ENCODE results near the gene ZFYVE26. TPM values are rescaled to one million over a fixed set of nuclear protein-coding genes. Genes with fewer than 3 reads are reported as not detected.
"Not testable (repeated sequence)": the region's sequence is repeated elsewhere in the genome, so short reads cannot be mapped to it uniquely, and the experiment has no call there.

The ZFYVE26 gene
- total and polyA plus RNA-seq, 2 donors = 6.2 to 7.8 TPM

GRCh38 chr14:67729072-67729885, 87.1 kb downstream of the ZFYVE26 start:
- Histone ChIP-seq H3K36me3 (ENCODE audit: control insufficient read depth in 2 of 2, insufficient read depth in 2 of 2, low read length in 1 of 2) (no peaks in the 10 kb centered on the region), H3K9me3 (ENCODE audit: control insufficient read depth in 2 of 2, insufficient read depth in 1 of 2, low read length in 1 of 2) (no peaks in the 10 kb centered on the region), H3K27me3 (ENCODE audit: control insufficient read depth in 2 of 2, insufficient read depth in 1 of 2, low read length in 1 of 2) (peaks cover 0 to 7% of the 10 kb centered on the region in 2 donors), H3K4me1 (ENCODE audit: control insufficient read depth in 2 of 2, insufficient read depth in 2 of 2, low read length in 2 of 2) (no peaks in the 10 kb centered on the region), H3K4me3 (ENCODE audit: low read length in 2 of 2) (no peak overlapping the region), H3K27ac (ENCODE audit: low read depth in 1 of 2, low read length in 1 of 2) (no peak overlapping the region)
- DNase-seq (ENCODE audit: low read depth in 6 of 9, low spot score in 9 of 9) = no peak
- 90% methylated on average over 21 of the region's 21 CpGs for WGBS

- DNase-seq (ENCODE audit: low read depth in 6 of 9, low spot score in 9 of 9) = no peak
- H3K27me3 ChIP-seq (ENCODE audit: control insufficient read depth in 2 of 2, insufficient read depth in 1 of 2, low read length in 1 of 2) = peaks cover 0 to 8% of the 10 kb centered on the region in 2 donors
- no peaks in the 10 kb centered on the region for H3K36me3 ChIP-seq (ENCODE audit: control insufficient read depth in 2 of 2, insufficient read depth in 2 of 2, low read length in 1 of 2)
- no peak overlapping the region for H3K4me3 ChIP-seq (ENCODE audit: low read length in 2 of 2)
- H3K27ac ChIP-seq (ENCODE audit: low read depth in 1 of 2, low read length in 1 of 2) = no peak overlapping the region
- H3K4me1 ChIP-seq (ENCODE audit: control insufficient read depth in 2 of 2, insufficient read depth in 2 of 2, low read length in 2 of 2) = no peaks in the 10 kb centered on the region
- H3K9me3 ChIP-seq (ENCODE audit: control insufficient read depth in 2 of 2, insufficient read depth in 1 of 2, low read length in 1 of 2) = no peaks in the 10 kb centered on the region
Observed at GRCh38 chr14:67728258-67728657, 88.1 kb downstream of the ZFYVE26 start.

GRCh38 chr14:67727361-67727760, 89.0 kb downstream of the ZFYVE26 start:
- no peak overlapping the region for H3K27ac ChIP-seq (ENCODE audit: low read depth in 1 of 2, low read length in 1 of 2)
- no peaks in the 10 kb centered on the region for H3K36me3 ChIP-seq (ENCODE audit: control insufficient read depth in 2 of 2, insufficient read depth in 2 of 2, low read length in 1 of 2)
- no peaks in the 10 kb centered on the region for H3K4me1 ChIP-seq (ENCODE audit: control insufficient read depth in 2 of 2, insufficient read depth in 2 of 2, low read length in 2 of 2)
- 98% methylated on average over 7 of the region's 7 CpGs for WGBS
- no peaks in the 10 kb centered on the region for H3K9me3 ChIP-seq (ENCODE audit: control insufficient read depth in 2 of 2, insufficient read depth in 1 of 2, low read length in 1 of 2)
- peaks cover 0 to 15% of the 10 kb centered on the region in 2 donors for H3K27me3 ChIP-seq (ENCODE audit: control insufficient read depth in 2 of 2, insufficient read depth in 1 of 2, low read length in 1 of 2)
- H3K4me3 ChIP-seq (ENCODE audit: low read length in 2 of 2) = no peak overlapping the region
- no peak for DNase-seq (ENCODE audit: low read depth in 6 of 9, low spot score in 9 of 9)

GRCh38 chr14:67725171-67725570, 91.2 kb downstream of the ZFYVE26 start:
- no peak overlapping the region for H3K4me3 ChIP-seq (ENCODE audit: low read length in 2 of 2)
- H3K36me3 ChIP-seq (ENCODE audit: control insufficient read depth in 2 of 2, insufficient read depth in 2 of 2, low read length in 1 of 2) = no peaks in the 10 kb centered on the region
- no peaks in the 10 kb centered on the region for H3K4me1 ChIP-seq (ENCODE audit: control insufficient read depth in 2 of 2, insufficient read depth in 2 of 2, low read length in 2 of 2)
- peaks cover 0 to 18% of the 10 kb centered on the region in 2 donors for H3K27me3 ChIP-seq (ENCODE audit: control insufficient read depth in 2 of 2, insufficient read depth in 1 of 2, low read length in 1 of 2)
- H3K27ac ChIP-seq (ENCODE audit: low read depth in 1 of 2, low read length in 1 of 2) = no peak overlapping the region
- no peaks in the 10 kb centered on the region for H3K9me3 ChIP-seq (ENCODE audit: control insufficient read depth in 2 of 2, insufficient read depth in 1 of 2, low read length in 1 of 2)
- 98% methylated on average over 5 of the region's 5 CpGs for WGBS
- no peak for DNase-seq (ENCODE audit: low read depth in 6 of 9, low spot score in 9 of 9)

- H3K4me1 ChIP-seq (ENCODE audit: control insufficient read depth in 2 of 2, insufficient read depth in 2 of 2, low read length in 2 of 2) = no peaks in the 10 kb centered on the region
- H3K27me3 ChIP-seq (ENCODE audit: control insufficient read depth in 2 of 2, insufficient read depth in 1 of 2, low read length in 1 of 2) = peaks cover 0 to 11% of the 10 kb centered on the region in 2 donors
- H3K4me3 ChIP-seq (ENCODE audit: low read length in 2 of 2) = no peak overlapping the region
- H3K36me3 ChIP-seq (ENCODE audit: control insufficient read depth in 2 of 2, insufficient read depth in 2 of 2, low read length in 1 of 2) = no peaks in the 10 kb centered on the region
- 13% methylated on average over 3 of the region's 3 CpGs for WGBS
- DNase-seq (ENCODE audit: low read depth in 6 of 9, low spot score in 9 of 9) = no peak
- H3K27ac ChIP-seq (ENCODE audit: low read depth in 1 of 2, low read length in 1 of 2) = no peak overlapping the region
- no peaks in the 10 kb centered on the region for H3K9me3 ChIP-seq (ENCODE audit: control insufficient read depth in 2 of 2, insufficient read depth in 1 of 2, low read length in 1 of 2)
Observed at GRCh38 chr14:67722293-67722692, 94.1 kb downstream of the ZFYVE26 start.

- WGBS = 77% methylated on average over 5 of the region's 5 CpGs
- H3K27ac ChIP-seq (ENCODE audit: low read depth in 1 of 2, low read length in 1 of 2) = no peak overlapping the region
- no peaks in the 10 kb centered on the region for H3K4me1 ChIP-seq (ENCODE audit: control insufficient read depth in 2 of 2, insufficient read depth in 2 of 2, low read length in 2 of 2)
- peaks cover 0 to 11% of the 10 kb centered on the region in 2 donors for H3K27me3 ChIP-seq (ENCODE audit: control insufficient read depth in 2 of 2, insufficient read depth in 1 of 2, low read length in 1 of 2)
- no peaks in the 10 kb centered on the region for H3K9me3 ChIP-seq (ENCODE audit: control insufficient read depth in 2 of 2, insufficient read depth in 1 of 2, low read length in 1 of 2)
- DNase-seq (ENCODE audit: low read depth in 6 of 9, low spot score in 9 of 9) = no peak
- no peak overlapping the region for H3K4me3 ChIP-seq (ENCODE audit: low read length in 2 of 2)
- H3K36me3 ChIP-seq (ENCODE audit: control insufficient read depth in 2 of 2, insufficient read depth in 2 of 2, low read length in 1 of 2) = no peaks in the 10 kb centered on the region
Observed at GRCh38 chr14:67721875-67722274, 94.5 kb downstream of the ZFYVE26 start.

GRCh38 chr14:67719866-67720265, 96.5 kb downstream of the ZFYVE26 start:
- 81% methylated on average over 2 of the region's 2 CpGs for WGBS
- Histone ChIP-seq H3K4me3 (ENCODE audit: low read length in 2 of 2) (no peak overlapping the region), H3K27me3 (ENCODE audit: control insufficient read depth in 2 of 2, insufficient read depth in 1 of 2, low read length in 1 of 2) (peaks cover 0 to 11% of the 10 kb centered on the region in 2 donors), H3K4me1 (ENCODE audit: control insufficient read depth in 2 of 2, insufficient read depth in 2 of 2, low read length in 2 of 2) (no peaks in the 10 kb centered on the region), H3K27ac (ENCODE audit: low read depth in 1 of 2, low read length in 1 of 2) (no peak overlapping the region), H3K9me3 (ENCODE audit: control insufficient read depth in 2 of 2, insufficient read depth in 1 of 2, low read length in 1 of 2) (no peaks in the 10 kb centered on the region), H3K36me3 (ENCODE audit: control insufficient read depth in 2 of 2, insufficient read depth in 2 of 2, low read length in 1 of 2) (no peaks in the 10 kb centered on the region)
- DNase-seq (ENCODE audit: low read depth in 6 of 9, low spot score in 9 of 9) = no peak

- H3K4me1 ChIP-seq (ENCODE audit: control insufficient read depth in 2 of 2, insufficient read depth in 2 of 2, low read length in 2 of 2); H3K4me3 ChIP-seq (ENCODE audit: low read length in 2 of 2); H3K9me3 ChIP-seq (ENCODE audit: control insufficient read depth in 2 of 2, insufficient read depth in 1 of 2, low read length in 1 of 2); H3K27ac ChIP-seq (ENCODE audit: low read depth in 1 of 2, low read length in 1 of 2); DNase-seq (ENCODE audit: low read depth in 6 of 9, low spot score in 9 of 9); H3K36me3 ChIP-seq (ENCODE audit: control insufficient read depth in 2 of 2, insufficient read depth in 2 of 2, low read length in 1 of 2): not testable (repeated sequence)
- WGBS = 97% methylated on average over 3 of the region's 3 CpGs
- H3K27me3 ChIP-seq (ENCODE audit: control insufficient read depth in 2 of 2, insufficient read depth in 1 of 2, low read length in 1 of 2) = peaks cover 0 to 11% of the 10 kb centered on the region in 2 donors
Observed at GRCh38 chr14:67719385-67719784, 97.0 kb downstream of the ZFYVE26 start.

GRCh38 chr14:67718265-67718664, 98.1 kb downstream of the ZFYVE26 start:
- WGBS = 94% methylated on average over 2 of the region's 2 CpGs
- DNase-seq (ENCODE audit: low read depth in 6 of 9, low spot score in 9 of 9) = no peak

More at GRCh38 chr14:67718265-67718664, 98.1 kb downstream of the ZFYVE26 start:
- Histone ChIP-seq H3K4me3 (ENCODE audit: low read length in 2 of 2) (no peak overlapping the region), H3K27me3 (ENCODE audit: control insufficient read depth in 2 of 2, insufficient read depth in 1 of 2, low read length in 1 of 2) (peaks cover 0 to 11% of the 10 kb centered on the region in 2 donors), H3K9me3 (ENCODE audit: control insufficient read depth in 2 of 2, insufficient read depth in 1 of 2, low read length in 1 of 2) (no peaks in the 10 kb centered on the region), H3K4me1 (ENCODE audit: control insufficient read depth in 2 of 2, insufficient read depth in 2 of 2, low read length in 2 of 2) (no peaks in the 10 kb centered on the region), H3K27ac (ENCODE audit: low read depth in 1 of 2, low read length in 1 of 2) (no peak overlapping the region), H3K36me3 (ENCODE audit: control insufficient read depth in 2 of 2, insufficient read depth in 2 of 2, low read length in 1 of 2) (no peaks in the 10 kb centered on the region)

All from thymus (tissue), 11 donors.